GM19455 (cell line): ENCODE measurements around the gene C1orf21.

Source experiments
- ATAC-seq: cut with Tn5 transposase; IDR thresholded peaks from one replicate; pipeline ENCODE4 v1.9.1; 2021; ENCODE audit not compliant: unreplicated experiment

The C1orf21 gene

DNA sequence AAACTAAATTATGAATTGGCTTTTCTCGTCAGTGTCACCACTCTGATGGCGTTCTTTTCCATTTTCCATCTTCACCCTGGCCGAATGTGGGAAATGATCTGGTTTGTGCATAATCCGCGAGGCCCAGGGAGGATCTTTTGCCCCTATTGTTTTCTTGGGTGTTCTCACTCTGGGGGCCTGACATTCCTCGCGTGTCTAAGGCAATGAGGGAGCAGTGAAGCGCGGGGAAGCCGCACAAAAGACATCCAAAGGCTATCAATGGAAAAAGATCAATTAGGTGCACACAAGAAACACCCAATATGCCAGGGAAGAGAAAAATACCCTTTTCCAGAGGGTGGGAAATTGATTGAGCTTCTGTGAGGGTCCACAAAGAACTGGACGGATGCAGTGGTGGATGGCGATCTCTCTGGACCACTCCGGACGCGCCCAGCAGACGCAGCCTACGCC lies 941 bp upstream of the C1orf21 start:
- no peak for ATAC-seq

DNA sequence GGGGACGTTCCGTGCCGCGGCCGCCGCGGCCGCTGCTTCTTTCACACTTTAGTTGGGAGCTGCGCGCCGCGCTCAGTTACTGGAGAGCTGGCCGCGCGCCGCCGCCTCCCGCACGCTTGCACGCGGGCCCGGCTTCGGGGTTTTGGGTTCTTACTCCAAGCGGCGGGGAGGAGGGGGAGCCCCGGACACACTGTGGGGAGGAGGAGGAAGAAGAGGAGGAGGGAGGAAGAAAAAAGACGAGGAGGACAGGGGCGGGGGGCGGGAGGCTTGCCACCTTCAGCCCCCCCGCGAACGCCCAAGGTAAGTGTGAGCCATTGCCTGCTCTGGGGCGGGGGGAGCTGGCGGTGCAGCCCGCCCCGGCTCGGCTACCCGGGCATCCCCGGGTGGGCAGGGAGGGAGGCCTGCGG lies 243 bp downstream of the C1orf21 start:
- no peak for ATAC-seq

DNA sequence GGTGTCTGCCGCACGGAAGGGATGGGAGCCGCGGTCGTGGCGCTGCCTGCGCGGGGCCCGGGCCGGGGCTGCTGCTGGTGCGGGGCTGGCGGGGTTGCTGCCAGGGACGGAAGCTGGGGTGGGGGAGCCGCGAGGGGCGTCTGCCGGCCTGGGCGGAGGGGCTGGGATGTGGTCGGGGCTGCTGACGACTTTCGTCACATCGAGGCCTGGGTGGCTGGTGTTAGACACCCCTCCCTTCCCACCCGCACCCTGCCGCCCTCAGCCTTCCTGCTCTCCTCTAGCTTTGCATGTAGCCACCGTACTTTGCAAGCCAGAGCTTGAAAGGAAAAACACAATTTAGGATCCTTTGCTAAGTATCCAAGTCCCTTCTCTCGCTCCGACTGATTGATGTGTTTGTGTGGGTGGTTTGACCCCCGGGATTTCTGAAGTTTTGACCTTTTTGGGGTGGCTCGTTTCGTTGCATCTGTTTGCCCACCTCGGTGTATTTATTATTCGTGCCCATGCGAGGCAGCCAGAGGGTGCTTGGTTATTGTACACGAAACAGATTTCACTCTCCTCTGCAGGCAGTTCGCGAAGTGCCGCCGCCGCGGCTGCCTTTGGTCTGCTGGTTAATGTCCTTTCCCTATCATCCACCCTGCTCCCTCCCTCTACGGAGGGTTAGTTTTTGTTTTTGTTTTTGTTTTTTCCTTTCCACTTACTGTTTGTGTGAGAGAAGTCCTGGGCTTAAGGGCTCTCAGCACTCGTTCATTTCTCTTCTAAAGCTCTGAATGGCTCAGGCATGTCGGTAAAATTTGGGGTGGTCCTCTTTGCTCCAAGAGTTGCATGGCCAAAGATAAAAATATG lies 868 bp downstream of the C1orf21 start:
- no peak for ATAC-seq

DNA sequence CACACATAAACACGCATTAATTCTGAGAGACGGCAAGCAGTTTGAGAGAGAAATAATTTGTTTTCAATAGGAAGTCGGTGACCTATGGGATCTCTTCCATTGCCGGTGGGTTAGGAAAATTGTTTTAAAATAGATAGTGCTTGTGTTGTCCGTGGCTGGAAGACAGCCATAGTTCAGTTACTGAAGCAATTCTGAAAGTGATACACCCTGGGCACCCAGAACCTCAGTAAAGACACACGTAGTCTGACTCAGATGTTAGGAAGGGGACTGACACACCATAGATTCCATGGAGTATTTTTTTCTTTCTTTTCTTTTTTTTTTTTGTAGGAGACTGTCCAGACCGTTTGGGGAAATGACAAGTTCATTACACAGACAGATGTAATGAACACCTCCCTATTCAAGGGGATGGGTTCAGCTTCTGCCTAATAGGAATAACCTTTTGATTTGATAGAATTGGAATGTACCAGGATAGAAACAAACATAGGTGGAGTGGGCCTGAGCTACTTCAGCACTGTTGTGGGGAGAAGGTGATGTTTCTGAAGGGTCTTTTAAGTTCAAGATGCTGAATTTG lies 1.6 kb downstream of the C1orf21 start:
- no peak for ATAC-seq

DNA sequence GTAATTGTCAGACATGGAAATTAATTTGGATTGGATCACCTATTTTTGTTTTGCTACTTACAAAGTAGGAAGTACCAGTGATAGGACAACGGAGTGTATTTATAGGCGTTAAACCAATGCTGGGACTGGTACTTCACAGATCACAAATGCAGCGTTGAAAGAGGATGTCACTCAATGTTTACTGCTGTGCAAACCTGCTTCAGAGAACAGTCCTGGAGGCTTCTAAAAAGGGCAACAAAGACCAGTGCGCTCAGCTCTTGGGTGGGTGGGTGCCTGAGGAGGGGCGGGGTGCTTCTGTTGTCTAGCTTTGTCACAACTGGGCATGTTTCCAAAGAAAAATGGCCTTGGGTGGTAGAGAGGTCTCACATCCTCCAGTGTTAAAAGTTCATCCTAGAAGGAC lies 2.1 kb downstream of the C1orf21 start:
- ATAC-seq, result no peak

DNA sequence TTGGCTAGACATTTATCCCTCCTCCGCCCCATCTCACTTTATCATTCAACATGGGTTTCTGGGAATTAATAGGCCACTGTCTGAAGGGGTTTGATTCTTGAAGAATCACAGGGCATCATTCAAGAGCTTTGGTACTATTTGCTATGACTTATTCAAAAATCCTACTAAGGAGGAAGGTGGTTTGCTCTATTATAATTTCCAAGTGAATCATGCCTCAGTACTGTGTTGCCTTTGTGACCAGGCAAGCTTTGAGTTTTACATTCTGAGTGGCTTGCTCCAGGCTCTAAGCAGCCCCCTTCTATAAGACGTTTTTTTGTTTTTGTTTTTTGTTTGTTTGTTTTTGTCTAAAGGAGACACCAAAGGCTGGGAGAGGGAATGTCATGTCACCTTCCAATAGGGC lies 2.6 kb downstream of the C1orf21 start:
- ATAC-seq, result no peak

DNA sequence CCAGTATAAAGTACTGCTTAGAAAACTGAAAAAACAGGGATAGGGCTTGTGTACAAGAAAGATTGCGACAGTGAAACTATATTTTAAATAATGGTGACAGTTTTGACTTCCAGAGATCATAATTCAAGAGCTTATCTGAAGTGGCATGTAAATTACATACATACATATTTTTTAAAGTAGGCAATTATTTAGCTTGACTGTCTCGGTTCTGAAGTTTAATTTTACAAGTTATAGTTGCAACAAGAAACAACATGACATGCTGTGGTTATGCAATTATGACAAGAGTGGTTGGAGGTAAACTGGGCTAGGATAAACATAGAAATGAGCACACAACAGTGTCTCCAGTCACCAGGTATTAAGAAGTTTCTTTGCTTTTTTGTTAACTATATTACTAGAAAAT lies 4.1 kb downstream of the C1orf21 start:
- ATAC-seq, result no peak

DNA sequence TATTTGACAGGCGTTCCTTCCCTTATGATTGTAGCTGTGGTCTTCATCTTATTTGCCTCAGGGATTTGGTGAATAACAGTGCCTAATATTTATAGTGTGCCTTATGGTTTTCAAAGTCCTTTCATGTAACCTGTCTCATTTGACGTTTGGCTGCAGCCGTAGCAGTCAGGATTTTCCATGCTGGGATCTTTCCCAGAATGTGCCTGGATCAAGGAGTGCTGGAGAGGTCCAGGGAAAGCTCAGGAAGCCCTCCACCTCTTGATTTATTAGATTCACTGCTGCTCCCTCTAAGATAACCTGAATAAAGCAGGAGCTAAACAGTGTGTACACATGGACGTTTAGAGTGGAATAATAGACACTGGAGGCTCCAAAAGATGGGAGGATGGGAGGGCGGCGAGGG lies 5.2 kb downstream of the C1orf21 start:
- no peak for ATAC-seq

DNA sequence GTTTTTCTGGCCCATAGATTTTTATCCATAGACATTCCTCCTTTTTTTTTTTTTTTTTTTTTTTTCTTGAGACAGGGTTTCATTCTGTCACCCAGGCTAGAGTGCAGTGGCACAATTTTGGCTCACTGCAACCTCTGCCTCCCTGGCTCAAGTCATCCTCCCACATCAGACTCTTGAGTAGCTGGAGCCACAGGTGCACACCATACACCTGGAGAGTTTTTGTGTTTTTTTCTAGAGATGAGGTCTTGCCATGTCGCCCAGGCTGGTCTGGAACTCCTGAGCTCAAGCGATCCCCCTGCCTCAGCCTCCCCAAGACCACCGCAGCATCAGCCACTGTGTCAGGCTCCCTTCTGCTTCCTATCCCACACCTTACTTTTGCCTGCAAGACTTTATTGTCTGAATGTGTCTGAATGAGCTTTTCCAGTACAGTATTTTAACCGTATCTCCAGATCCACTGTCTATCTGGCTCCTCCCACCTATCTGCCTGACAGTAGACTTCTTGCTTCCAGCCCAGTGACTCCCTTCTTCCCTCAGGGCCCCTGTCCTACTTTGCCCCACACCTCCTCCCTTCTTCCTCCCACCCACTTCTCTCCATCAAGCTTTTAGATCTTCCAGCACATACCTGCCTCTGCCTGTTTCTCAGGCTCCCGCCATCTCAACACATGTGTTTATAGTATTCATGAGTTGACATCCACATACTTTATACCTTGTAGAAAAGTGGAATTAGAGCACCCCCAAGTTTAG lies 6.1 kb downstream of the C1orf21 start:
- ATAC-seq, result no peak

DNA sequence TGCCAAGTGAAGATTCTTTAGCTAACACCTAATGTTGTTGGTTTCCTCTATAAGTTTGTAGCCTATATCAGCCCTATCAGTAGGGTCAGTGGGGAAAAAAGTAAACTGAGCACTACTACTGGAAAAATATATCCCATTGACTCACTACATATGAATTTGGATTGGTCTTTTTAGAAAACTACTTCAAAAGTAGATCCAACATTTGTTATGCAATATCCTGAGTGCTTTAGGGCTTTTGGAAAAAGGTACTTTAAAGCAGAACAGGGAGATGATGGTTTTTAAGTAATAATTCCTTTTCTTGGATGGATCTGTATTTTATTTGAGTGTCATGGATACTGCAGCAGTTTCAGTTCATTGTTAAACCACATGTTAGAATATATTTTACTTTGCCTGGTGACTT lies 7.1 kb downstream of the C1orf21 start:
- ATAC-seq, result no peak

DNA sequence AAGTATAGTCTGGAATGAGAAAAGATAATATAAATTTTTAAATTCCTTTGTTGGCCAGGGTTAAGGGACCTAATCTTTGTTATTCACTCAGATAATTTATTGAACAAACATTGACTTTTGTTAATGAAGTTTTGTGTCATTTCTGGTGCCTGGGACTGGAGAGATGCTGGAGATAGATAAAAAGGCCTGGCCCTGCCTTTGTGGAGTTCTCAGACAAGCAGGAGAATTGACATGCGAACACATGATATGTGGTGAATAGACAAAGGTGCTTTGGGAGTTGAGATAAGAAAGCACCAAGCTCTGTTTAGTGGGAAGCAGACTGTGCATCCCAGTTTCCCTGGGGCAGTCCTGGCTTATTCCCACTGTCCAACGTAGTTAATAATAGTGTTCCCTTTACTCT lies 8.5 kb downstream of the C1orf21 start:
- no peak for ATAC-seq

DNA sequence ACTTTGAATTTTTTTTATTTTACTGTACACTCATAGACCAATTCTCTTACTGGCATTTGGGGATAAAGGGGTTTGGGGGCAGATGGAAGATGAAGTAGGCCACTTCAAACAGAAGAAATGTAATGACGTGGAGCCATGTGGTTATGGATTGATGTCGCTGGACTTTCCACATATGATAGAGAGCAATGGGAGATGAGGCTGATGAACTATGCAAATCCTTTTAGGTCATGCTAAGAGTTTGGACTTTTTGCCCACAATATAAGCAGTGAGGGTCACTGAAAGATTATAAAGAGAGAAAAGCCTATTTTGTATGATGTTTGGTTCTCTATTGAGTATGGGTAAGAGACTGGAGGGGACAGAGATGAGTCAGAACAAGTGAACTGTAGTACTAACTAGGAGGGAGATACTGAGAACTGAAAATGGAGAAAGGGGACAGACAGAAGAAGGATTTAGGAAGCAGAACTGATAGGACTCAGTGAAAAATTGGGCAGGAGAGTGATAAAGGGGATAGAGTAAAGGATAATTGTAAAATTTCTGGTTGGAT lies 9.2 kb downstream of the C1orf21 start:
- ATAC-seq, result no peak

DNA sequence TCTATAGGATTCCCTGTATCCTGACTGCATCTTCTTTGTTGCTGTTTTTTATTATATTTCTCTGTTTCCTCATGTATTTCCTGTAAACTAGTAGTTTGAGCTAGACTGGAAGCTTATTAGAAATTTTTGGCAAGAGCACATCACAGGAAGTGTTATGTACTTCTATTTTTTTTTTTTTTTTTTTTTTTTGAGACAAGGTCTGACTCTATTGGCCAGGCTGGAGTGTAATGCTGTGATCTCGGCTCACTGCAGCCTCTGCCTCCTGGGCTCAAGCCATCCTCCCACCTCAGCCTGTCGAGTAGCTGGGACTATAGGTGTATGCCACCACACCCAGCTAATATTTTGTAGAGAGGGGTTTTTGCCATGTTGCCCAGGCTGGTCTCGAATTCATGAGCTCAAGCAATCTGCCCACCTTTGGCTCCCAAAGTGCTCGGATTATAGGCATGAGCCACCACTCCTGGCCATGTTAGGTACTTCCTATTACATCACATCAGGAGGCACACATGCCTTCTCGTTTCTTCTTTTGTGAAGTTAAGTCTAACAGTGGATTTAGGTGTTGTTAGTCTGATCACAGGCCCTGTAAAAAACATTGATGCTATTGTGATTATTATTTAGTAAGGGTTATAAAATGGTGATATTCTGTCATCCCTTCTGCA lies 12.5 kb downstream of the C1orf21 start:
- ATAC-seq, result no peak

DNA sequence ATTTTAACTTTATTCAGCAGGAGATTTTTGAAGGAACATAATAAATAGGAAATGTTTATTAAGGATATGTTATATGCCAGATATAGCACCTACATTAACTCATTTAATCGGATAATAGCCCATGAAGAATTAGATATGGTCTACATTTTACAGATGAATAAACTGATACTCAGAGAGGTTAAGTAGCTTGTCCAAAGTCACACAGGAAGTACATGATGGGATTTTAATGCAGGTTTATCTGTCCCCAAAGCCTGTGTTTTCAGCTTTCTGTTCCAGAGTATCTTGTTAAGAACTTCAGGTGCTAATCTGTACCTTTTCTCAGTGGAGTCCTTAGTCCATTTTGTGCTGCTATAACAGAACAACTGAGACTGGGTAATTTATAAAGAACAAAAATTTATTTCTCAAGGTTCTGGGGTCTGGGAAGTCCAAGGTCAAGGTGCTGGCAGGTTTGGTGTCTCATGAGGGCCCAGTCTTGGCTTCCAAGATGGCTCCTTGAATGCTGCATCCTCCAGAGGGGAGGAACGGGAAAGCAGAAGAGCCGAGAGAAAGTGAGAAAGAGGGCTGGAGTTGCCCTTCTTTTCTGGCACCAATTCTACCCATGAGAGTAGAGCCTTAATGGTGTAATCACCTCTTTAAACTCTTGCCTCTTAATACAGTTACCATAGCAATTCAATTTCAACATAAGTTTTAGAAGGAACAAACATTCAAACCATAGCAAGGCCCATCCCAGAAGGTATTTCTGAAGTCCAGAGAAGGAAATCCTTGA lies 17.3 kb downstream of the C1orf21 start:
- no peak for ATAC-seq

DNA sequence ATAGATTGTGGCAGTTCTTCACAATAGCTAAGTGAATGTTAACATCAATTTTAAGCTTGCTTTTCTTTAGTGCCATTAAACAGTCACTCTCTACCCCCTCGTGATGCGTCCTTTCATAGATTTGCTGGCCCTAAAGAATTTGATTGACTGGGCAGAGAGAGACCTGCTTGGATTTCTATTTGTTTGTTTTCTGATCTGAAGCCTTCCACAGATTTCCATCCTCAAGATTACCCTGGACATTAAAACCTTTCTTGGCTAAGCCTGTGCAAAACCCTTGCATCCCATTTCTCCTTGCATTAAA lies 17.8 kb downstream of the C1orf21 start:
- ATAC-seq, result no peak

DNA sequence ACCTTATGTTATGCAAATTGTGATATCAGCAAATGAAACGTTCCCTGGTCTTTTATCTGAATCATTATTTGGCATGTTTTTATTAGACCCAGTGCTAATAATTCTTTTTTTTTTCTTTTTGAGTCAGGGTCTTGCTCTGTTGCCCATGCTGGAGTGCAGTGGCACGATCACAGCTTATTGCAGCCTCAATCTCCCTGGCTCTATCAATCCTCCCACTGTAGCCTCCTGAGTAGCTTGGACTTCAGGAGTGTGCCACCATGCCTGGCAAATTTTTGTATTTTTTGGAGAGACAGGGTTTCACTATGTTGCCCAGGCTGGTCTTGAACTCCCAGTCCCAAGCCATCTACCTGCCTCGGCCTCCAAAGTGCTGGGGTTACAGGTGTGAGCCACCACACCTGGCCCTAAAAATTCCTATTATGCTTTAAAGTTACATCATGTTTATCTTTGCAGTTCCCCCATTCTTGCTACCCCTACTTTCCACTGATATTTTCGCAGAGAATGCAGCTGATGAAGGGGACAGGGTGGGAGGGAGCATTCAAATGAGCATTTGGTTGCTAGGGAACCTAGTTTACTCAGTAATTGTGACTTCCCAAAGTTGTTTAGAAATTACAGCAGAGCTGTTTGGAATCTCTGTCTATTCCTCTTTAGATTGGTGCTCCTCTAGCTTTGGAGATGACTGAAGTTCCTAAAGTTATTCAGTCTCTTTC lies 18.4 kb downstream of the C1orf21 start:
- no peak for ATAC-seq

DNA sequence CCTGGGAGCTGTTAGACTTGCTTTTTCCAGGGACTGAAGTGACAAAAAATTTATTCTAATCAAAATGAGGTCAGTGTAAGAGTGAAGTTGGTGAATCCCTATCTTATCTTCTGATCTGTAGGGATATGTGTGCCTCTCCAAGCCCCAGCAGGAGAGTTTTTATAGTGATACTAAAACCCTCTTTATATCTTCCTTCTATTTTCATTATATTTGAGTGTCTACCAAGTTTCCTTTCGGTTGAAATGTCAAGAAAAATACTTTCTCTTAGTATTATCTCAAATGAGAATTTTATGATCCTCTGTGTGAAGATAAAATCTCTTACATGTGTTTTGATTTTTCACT lies 18.9 kb downstream of the C1orf21 start:
- ATAC-seq, result no peak

DNA sequence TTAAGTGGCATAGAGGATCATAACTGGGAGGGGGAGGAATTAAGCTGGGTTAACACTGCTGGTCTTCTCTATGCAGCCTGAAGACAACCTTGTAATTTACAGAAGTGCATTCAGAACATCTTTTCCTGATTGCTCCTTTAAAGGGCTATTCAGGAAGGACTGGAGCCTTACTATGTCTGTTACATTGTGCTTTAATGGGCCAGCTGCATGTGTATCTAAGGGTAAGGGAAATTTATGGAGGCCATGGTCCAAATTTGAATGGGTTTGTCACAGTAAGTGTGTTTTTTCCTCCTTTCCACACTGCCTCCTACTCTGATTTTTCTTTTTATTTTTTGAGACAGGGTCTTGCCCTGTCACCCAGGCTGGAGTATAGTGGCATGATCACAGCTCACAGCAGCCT lies 19.6 kb downstream of the C1orf21 start:
- no peak for ATAC-seq

DNA sequence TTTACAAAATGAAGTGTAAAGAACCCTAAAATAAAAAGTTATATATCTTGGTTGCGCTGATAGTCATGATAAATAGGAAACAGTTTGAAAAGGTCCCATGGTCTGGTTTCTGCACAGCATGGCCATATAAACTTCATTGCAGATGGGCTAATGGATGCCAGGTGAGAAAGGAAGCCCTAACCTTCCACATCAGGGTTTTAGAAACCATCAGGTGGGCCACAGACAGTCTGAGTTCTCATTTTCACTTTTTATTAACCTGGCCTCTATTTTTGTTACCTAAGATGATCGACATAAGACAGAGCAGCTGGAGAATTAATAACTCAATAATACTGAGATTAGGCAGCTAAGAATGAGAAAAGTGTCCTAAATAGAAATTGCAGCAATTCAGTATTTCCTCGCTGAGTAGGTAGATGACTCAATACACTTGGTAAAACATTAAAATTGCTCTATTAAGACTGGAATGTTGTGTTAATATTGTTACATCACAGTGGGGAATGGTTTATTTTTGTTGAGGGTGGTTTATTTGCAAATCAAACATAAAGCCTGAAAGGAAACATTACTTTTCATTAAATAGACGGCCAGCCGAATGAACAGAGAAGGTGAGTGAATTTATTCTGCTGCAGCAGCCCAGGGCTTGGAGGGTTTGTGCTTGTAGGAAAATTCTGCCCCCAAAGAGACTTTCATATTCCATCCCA lies 21.1 kb downstream of the C1orf21 start:
- no peak for ATAC-seq

DNA sequence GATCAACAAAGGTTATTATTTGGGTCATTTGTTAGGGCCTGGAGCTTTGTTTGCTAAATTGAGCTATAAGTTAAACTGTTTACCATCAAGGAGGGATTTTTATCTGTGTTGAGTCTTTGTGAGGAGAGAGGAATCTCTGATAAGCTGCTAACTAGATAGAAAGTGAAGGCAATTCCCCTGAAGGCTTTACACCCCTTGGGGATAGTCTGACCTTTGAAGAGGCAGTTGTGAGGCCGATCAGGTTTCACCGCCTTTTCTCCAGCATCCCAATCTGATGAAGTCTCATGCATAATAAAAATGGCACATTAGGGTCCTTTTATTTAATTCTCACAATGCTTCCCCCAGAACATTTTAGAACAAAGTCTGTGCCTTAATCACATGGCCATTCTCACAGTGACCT lies 21.8 kb downstream of the C1orf21 start:
- no peak for ATAC-seq
